ENCODE results near the gene CD38. TPM values are rescaled to one million over a fixed set of nuclear protein-coding genes. Genes with fewer than 3 reads are reported as not detected.

CD38 gene
- total RNA-seq, 1 donor from 2014 or later: 1.7 TPM

GRCh38 chr4:15884666-15885065, 106.5 kb downstream of the CD38 start:
- intact Hi-C loops (cut with micrococcal nuclease): no loop called here
- ATAC-seq (no peak), DNase-seq (no peak)

- DNase-seq (no peak), ATAC-seq (no peak)
- intact Hi-C loops (cut with micrococcal nuclease): no loop called here
Observed at GRCh38 chr4:15885422-15885821, 107.3 kb downstream of the CD38 start.

GRCh38 chr4:15888515-15888914, 110.4 kb downstream of the CD38 start:
- DNase-seq (no peak), ATAC-seq (no peak)
- intact Hi-C loops (cut with micrococcal nuclease): no loop called here

GRCh38 chr4:15890246-15890829, 112.2 kb downstream of the CD38 start:
- no peak for DNase-seq
- ATAC-seq: no peak
- intact Hi-C loops (cut with micrococcal nuclease): no loop called here

- DNase-seq (no peak), ATAC-seq (no peak)
- intact Hi-C loops (cut with micrococcal nuclease): no loop called here
Observed at GRCh38 chr4:15891312-15891711, 113.2 kb downstream of the CD38 start.

- ATAC-seq: no peak
- intact Hi-C loops (cut with micrococcal nuclease): no loop called here
- no peak for DNase-seq
Observed at GRCh38 chr4:15893962-15894361, 115.8 kb downstream of the CD38 start.

- no peak for ATAC-seq
- DNase-seq: no peak
- intact Hi-C loops (cut with micrococcal nuclease): no loop called here
Observed at GRCh38 chr4:15894393-15894792, 116.3 kb downstream of the CD38 start.

- DNase-seq: no peak
- ATAC-seq: no peak
- intact Hi-C loops (cut with micrococcal nuclease): no loop called here
Observed at GRCh38 chr4:15894921-15895916, 117.1 kb downstream of the CD38 start.

- ATAC-seq: no peak
- no peak for DNase-seq
- intact Hi-C loops (cut with micrococcal nuclease): no loop called here
Observed at GRCh38 chr4:15897577-15897976, 119.4 kb downstream of the CD38 start.

- DNase-seq (no peak), ATAC-seq (no peak)
- intact Hi-C loops (cut with micrococcal nuclease): no loop called here
Observed at GRCh38 chr4:15898902-15899301, 120.8 kb downstream of the CD38 start.

GRCh38 chr4:15899511-15899910, 121.4 kb downstream of the CD38 start:
- ATAC-seq (no peak), DNase-seq (no peak)
- intact Hi-C loops (cut with micrococcal nuclease): no loop called here

GRCh38 chr4:15901007-15901406, 122.9 kb downstream of the CD38 start:
- DNase-seq (no peak), ATAC-seq (no peak)
- intact Hi-C loops (cut with micrococcal nuclease): no loop called here

- ATAC-seq (no peak), DNase-seq (no peak)
- intact Hi-C loops (cut with micrococcal nuclease): no loop called here
Observed at GRCh38 chr4:15901998-15902397, 123.9 kb downstream of the CD38 start.

GRCh38 chr4:15902746-15903145, 124.6 kb downstream of the CD38 start:
- intact Hi-C loops (cut with micrococcal nuclease): no loop called here
- DNase-seq (no peak), ATAC-seq (no peak)

Other genes with a start within 250 kb of the CD38 start
- gene FBXL5, start 123.0 kb upstream of the CD38 start, total RNA-seq: 101 TPM
- 30.9 TPM for gene FAM200B, start 96.5 kb upstream of the CD38 start, total RNA-seq
- 3.6 TPM for gene BST1, start 75.3 kb upstream of the CD38 start, total RNA-seq
- gene FGFBP1, start 160.4 kb downstream of the CD38 start, total RNA-seq: not detected
- 0.79 TPM for gene FGFBP2, start 184.8 kb downstream of the CD38 start, total RNA-seq

Data from left ventricle myocardium superior (tissue), 1 donor.